Hematopoietic multipotent progenitor cell treated with erythropoietin and hydrocortisone succinate and interleukin-3 and kit ligand, for 15 days (in vitro differentiated cells): ENCODE measurements around the gene CGB8.
A peak's percentile ranks its signal among the peaks of the same experiment; 100 is the strongest.

Experiments
- DNase-seq: peaks from one replicate; pipeline ENCODE4 v3.0.0-alpha.2; 2015; ENCODE audit warnings: low spot score

CGB8 gene

DNA sequence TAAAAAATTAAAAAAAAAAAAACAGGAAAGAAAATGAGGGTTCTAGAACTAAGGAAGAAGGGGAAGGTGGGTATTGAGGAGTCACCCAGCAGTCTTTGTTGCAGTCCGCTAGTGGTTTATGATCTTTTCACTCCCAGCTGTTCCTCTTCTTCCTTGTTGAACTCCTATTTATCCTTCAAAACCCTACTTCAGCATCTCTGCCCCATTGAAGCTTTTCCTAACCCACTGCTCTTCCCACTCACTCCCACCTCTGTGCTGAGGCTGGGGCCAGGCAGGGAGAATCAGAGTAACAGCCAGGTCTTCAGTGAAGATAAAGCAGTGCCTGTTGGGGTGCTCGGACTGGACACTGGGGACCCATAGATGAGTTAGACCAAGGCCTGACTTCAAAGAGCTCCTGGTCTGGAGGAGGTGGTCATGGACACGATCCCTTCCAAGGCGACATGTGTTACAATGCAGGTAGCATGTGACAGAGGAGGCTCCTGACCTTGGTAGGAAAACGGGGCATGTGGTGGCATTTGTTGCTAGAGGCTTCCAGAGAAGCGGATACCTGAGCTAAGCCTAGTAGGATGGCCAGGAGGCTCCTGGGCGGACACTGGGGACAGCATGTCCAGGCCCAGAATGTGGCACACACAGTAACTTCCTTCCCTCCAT lies 43.8 kb downstream of the CGB8 start:
- no peak for DNase-seq

- no peak for DNase-seq
Measured at GRCh38 chr19:49004133-49004532, 44.8 kb downstream of the CGB8 start.

DNA sequence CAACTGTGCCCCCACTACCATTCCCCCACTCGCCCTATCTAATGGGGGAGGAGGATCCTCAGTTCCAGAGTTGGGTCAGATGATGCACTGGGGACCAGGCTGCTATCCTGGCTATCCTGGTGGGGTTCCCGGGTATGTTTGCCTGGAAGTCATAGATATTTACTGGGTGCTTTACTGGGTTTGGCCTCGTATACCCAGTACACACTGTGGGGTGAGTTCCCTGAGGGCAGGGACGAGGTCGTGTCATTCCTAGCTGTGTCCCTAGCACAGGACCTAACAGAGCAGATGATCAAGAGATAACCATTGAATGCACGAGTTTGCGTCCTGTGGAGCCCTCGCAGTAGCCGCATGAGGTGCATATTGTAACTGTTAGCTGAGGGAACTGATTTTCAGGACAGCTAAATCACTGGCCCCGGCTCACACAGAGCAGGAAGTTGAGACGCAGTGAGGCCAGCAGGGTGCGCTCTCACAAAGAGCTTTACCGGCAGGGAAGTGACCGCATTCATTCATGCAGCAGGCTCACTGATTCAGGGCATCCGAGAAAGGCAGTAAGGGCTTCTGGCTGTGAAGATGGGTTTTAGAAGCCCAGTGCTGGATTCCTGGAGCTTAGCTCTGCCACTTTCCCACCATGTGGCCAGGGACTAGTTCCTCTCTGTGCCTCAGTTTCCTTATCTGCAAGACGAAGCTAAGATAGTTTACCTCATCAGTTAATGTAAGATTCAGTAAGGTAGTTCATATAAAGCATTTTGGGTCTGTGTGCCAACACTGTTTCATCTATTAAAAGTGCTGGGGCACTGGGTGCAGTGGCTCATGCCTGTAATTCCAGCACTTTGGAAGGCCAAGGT lies 49.2 kb downstream of the CGB8 start:
- peak; percentile 58 for DNase-seq

DNA sequence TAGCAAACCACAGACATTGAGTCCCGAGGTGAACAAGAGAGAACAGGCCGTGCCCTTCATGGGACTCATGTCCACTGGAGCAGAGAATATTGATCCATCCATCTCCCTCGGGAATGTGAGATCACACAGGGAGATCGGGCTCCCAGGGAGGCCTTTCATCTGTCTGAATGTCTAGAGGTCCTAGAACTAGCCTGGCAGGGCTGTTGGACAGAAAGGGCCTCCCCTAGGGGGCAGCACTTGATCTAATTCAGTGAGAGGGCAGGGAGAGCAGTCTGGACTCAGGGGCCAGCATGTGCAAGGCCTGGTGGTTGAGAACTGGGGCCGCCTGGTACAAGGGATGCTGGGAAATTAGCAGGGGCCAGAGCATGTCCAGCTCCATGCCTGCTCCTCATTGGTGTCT lies 50.9 kb downstream of the CGB8 start:
- DNase-seq: peak; percentile 64
